ENCODE measurements around the gene FMN1. TPM values are rescaled to one million over a fixed set of nuclear protein-coding genes. Genes with fewer than 3 reads are reported as not detected.

Gene FMN1
- total RNA-seq, 1 experiment from 2014 or later, result 3.9 TPM

- H3K27me3 ChIP-seq (ENCODE audit: control insufficient read depth, insufficient read depth, low read length), result no peaks in the 10 kb centered on the region
- in situ Hi-C loops (cut with HindIII; ENCODE audit: low pct_unique_long_range_greater_than_20kb, low sequenced_read_pairs) (no loop called here), intact Hi-C loops (cut with micrococcal nuclease; ENCODE audit: unreplicated experiment) (no loop called here)
- no peak for ATAC-seq
- H3K27ac ChIP-seq (ENCODE audit: low read length), result no peak overlapping the region
- TF ChIP-seq POLR2AphosphoS5 (IDR thresholded peaks at IDR 0.05; ENCODE audit: low read depth, low read length) (no peak), TCF7L2 (IDR thresholded peaks at IDR 0.05; ENCODE audit: low read depth, low read length) (no peak), CTCF (IDR thresholded peaks at IDR 0.05) (no peak), SIN3A (IDR thresholded peaks at IDR 0.05; ENCODE audit: borderline replicate concordance, insufficient read depth, low read depth, low read length) (no peak)
- no peak overlapping the region for H3K4me3 ChIP-seq (ENCODE audit: low read depth in 2 of 2, low read length in 2 of 2)
- no peaks in the 10 kb centered on the region for H3K4me1 ChIP-seq (ENCODE audit: control insufficient read depth, insufficient read depth, low read length)
- no peaks in the 10 kb centered on the region for H3K36me3 ChIP-seq (ENCODE audit: control insufficient read depth, insufficient read depth, low read length)
- no TSS peak for BruUV-seq (replicated peaks)
- POLR2A ChIA-PET, result no interaction called here
- no peaks in the 10 kb centered on the region for H3K9me3 ChIP-seq (ENCODE audit: control insufficient read depth, insufficient read depth, low read depth, low read length)
- DNase-seq (ENCODE audit: low read depth, low spot score), result no peak
- CTCF ChIA-PET, result no interaction called here
Measured at GRCh38 chr15:32927124-32927523, 267.4 kb downstream of the FMN1 start.

- no peaks in the 10 kb centered on the region for H3K27me3 ChIP-seq (ENCODE audit: control insufficient read depth, insufficient read depth, low read length)
- H3K4me1 ChIP-seq (ENCODE audit: control insufficient read depth, insufficient read depth, low read length), result no peaks in the 10 kb centered on the region
- TF ChIP-seq CTCF (IDR thresholded peaks at IDR 0.05) (no peak), POLR2AphosphoS5 (IDR thresholded peaks at IDR 0.05; ENCODE audit: low read depth, low read length) (no peak), TCF7L2 (IDR thresholded peaks at IDR 0.05; ENCODE audit: low read depth, low read length) (no peak), REST (IDR thresholded peaks at IDR 0.05; ENCODE audit: insufficient read depth in 1 of 2, low read depth in 2 of 2, low read length in 1 of 2) (no peak), SIN3A (IDR thresholded peaks at IDR 0.05; ENCODE audit: borderline replicate concordance, insufficient read depth, low read depth, low read length) (no peak)
- H3K36me3 ChIP-seq (ENCODE audit: control insufficient read depth, insufficient read depth, low read length), result no peaks in the 10 kb centered on the region
- in situ Hi-C loops (cut with HindIII; ENCODE audit: low pct_unique_long_range_greater_than_20kb, low sequenced_read_pairs) (no loop called here), intact Hi-C loops (cut with micrococcal nuclease; ENCODE audit: unreplicated experiment) (no loop called here)
- no peak overlapping the region for H3K4me3 ChIP-seq (ENCODE audit: low read depth in 2 of 2, low read length in 2 of 2)
- ATAC-seq (no peak), DNase-seq (ENCODE audit: low read depth, low spot score) (no peak)
- no TSS peak for BruUV-seq (replicated peaks)
- ChIA-PET POLR2A (no interaction called here), CTCF (no interaction called here)
- H3K9me3 ChIP-seq (ENCODE audit: control insufficient read depth, insufficient read depth, low read depth, low read length), result no peaks in the 10 kb centered on the region
- no peak overlapping the region for H3K27ac ChIP-seq (ENCODE audit: low read length)
Measured at GRCh38 chr15:32923176-32923575, 271.3 kb downstream of the FMN1 start.
